Measurements from ENCODE around the gene CHRNG.

CHRNG gene, protein sequence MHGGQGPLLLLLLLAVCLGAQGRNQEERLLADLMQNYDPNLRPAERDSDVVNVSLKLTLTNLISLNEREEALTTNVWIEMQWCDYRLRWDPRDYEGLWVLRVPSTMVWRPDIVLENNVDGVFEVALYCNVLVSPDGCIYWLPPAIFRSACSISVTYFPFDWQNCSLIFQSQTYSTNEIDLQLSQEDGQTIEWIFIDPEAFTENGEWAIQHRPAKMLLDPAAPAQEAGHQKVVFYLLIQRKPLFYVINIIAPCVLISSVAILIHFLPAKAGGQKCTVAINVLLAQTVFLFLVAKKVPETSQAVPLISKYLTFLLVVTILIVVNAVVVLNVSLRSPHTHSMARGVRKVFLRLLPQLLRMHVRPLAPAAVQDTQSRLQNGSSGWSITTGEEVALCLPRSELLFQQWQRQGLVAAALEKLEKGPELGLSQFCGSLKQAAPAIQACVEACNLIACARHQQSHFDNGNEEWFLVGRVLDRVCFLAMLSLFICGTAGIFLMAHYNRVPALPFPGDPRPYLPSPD
- total RNA-seq: 0 reads per million in 3 donors

DNA sequence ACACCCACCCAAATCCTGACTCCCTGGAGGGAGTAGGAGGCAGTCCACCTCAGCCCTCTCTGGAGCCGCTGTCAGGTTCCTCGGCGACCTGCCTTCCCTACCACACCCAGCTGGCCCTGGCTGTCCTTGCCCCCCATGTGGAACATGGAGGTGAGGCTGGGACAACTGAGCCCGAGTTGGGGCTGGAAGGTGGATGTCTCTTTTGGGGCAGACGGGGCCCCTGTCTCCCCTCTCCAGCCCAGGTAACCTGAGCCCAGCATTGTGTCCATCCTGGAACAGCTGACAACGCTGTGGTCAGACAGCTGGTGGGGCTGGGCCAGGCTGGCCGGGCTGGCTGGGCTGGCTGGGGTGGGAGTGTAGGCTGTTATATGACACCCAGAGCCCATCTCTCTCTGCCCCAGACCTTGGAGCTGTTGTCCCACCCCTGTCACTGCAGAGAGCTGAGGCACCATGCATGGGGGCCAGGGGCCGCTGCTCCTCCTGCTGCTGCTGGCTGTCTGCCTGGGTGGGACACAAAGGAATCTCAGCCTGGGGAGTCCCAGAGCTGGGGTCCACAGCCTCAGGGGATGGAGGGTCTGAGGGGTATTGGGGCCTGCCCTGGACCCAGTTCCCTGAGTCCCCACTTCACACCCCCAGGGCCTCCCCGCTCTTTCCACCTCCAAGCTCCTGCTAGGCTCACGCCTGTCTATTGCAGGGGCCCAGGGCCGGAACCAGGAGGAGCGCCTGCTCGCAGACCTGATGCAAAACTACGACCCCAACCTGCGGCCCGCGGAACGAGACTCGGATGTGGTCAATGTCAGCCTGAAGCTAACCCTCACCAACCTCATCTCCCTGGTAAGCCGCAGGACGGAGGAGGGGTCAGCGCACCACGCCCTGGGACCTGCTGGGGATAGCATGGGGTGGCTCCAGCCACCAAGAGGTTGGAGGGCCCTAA, at the start of gene CHRNG:
Gene CHRNG (plus strand): TSS at position 395 of the 934 bp plus-strand sequence. CDS start 56 bp downstream, at position 451.
- Histone ChIP-seq H3K27me3 (replicated peaks; ENCODE audit: control insufficient read depth, insufficient read depth, low read length, poor library complexity, severe bottlenecking) (no peaks in the 10 kb centered on the region), H3K27ac (ENCODE audit: insufficient read depth, low read length, poor library complexity, severe bottlenecking) (no peak within 1 kb of the TSS), H3K9me3 (ENCODE audit: control insufficient read depth, low read length) (no peaks in the 10 kb centered on the region), H3K36me3 (ENCODE audit: control insufficient read depth, insufficient read depth, low read length) (no peaks in the 10 kb centered on the region), H3K4me3 (ENCODE audit: insufficient read depth, low read depth, low read length, poor library complexity, severe bottlenecking) (no peak within 1 kb of the TSS), H3K4me1 (ENCODE audit: control insufficient read depth, insufficient read depth, low read length, poor library complexity, severe bottlenecking) (no peaks in the 10 kb centered on the region)
- DNase-seq: no peak

DNA sequence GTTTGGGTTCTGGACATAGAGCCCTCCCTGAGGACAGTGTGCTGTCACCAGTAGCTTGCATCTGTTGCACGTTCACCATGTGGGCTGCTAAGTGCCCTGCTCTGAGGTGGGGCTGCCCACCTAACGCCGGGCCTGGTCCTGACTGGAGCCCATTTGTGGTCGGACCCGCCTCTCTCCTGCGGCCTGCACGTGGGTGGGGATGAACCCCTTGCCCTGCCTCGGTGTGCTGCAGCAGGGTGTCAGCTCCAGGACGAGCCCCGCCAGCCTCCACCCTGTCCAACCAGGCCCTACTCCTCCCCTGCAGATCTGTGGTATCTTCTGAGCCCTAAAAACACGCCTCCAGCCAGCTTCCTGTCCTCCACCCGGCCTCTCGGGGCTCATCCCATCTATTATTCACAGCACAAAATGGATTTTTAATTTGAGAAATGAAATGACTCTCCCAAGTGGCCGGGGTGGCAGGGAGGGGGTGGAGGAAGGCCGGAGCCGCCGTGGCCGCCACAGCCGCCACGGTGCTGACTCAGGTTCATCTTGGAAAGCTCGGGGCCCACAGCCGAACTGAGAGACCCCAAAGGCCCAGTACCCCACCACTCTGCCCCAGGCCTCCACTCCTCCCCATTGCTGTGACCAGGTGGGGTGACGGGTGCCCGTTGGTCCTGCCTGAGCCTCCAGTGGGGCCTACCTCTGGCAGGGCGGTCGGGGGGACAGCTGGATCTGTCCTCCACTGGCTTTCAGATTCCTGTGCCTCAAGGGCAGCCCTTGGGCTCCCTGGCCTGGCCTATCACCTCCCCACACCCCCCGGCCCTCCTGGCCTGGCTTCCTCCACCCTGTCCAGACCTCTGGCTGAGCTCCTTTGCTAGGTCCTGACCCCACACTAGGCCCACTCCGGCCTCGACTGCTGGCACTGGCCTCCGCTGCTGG, 49.0 kb upstream of the CHRNG start:
- Histone ChIP-seq H3K9me3 (ENCODE audit: control insufficient read depth, low read length) (no peaks in the 10 kb centered on the region), H3K27me3 (replicated peaks; ENCODE audit: control insufficient read depth, insufficient read depth, low read length, poor library complexity, severe bottlenecking) (no peaks in the 10 kb centered on the region), H3K27ac (ENCODE audit: insufficient read depth, low read length, poor library complexity, severe bottlenecking) (no peak overlapping the region), H3K4me1 (ENCODE audit: control insufficient read depth, insufficient read depth, low read length, poor library complexity, severe bottlenecking) (peaks cover 6% of the 10 kb centered on the region), H3K36me3 (ENCODE audit: control insufficient read depth, insufficient read depth, low read length) (no peaks in the 10 kb centered on the region), H3K4me3 (ENCODE audit: insufficient read depth, low read depth, low read length, poor library complexity, severe bottlenecking) (no peak overlapping the region)
- no peak for DNase-seq

DNA sequence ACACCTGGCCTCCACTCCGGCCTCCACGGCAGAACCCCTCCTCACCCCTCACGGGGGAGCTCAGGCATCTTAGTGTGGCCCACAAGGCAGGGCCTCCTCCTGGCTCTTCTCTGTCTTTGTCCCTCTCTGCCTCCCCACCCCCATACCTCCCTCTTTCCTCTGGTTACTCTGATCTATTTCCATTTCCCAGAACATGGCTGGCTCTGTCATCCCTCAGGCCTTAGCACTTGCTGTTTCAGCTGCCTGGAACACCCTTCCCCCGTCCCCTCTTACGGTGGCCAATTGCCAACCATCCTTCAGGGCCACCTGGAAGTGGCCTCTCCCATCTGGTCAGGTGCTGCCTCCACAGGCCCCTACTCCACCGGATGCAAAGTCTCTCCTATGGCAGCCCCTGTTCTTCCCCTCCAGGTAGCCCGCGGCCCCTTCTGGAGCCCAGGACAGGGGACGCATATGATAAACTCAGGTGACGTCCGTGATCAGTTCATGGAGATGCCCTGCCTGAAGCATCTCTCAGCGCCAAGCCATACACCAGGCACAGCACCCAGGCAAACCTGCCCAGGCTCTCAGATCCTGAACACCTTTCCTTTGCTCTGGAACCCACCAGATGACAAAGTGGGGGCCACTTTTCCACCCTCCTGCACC, 48.2 kb upstream of the CHRNG start:
- H3K9me3 ChIP-seq (ENCODE audit: control insufficient read depth, low read length): no peaks in the 10 kb centered on the region
- DNase-seq: no peak
- H3K27ac ChIP-seq (ENCODE audit: insufficient read depth, low read length, poor library complexity, severe bottlenecking): no peak overlapping the region
- peaks cover 3% of the 10 kb centered on the region for H3K4me1 ChIP-seq (ENCODE audit: control insufficient read depth, insufficient read depth, low read length, poor library complexity, severe bottlenecking)
- no peaks in the 10 kb centered on the region for H3K36me3 ChIP-seq (ENCODE audit: control insufficient read depth, insufficient read depth, low read length)
- no peak overlapping the region for H3K4me3 ChIP-seq (ENCODE audit: insufficient read depth, low read depth, low read length, poor library complexity, severe bottlenecking)
- no peaks in the 10 kb centered on the region for H3K27me3 ChIP-seq (replicated peaks; ENCODE audit: control insufficient read depth, insufficient read depth, low read length, poor library complexity, severe bottlenecking)

DNA sequence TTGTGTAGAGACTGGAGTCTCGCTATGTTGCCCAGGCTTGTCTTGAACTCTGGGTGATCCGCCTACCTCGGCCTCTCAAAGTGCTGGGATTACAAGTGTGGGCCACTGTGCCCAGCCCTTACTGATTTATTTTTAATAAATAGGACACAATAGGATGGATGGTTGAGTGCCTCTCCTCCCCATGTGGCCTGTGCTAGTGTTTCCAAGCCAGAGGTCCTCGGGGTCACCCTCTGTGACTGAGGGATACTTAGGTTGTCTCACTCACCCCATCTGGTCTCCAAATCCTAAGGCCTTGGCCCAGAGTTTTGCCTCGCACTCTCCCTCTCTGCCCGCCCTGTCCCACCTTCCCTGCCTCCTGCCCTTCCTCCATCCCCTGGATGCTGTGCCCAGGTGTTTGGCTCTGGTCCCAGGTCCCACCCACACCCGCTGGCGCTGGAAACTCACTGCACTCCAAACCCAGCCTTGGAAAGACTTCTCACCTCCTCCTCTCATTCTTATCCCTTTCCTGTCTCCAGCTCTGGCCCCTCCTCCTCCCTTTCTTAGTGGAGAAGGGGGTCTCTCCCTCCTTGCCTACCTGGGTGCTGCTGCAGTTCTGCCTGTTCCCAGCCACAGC, 47.1 kb upstream of the CHRNG start:
- no peak overlapping the region for H3K4me3 ChIP-seq (ENCODE audit: insufficient read depth, low read depth, low read length, poor library complexity, severe bottlenecking)
- H3K9me3 ChIP-seq (ENCODE audit: control insufficient read depth, low read length): no peaks in the 10 kb centered on the region
- H3K27ac ChIP-seq (ENCODE audit: insufficient read depth, low read length, poor library complexity, severe bottlenecking): no peak overlapping the region
- no peak for DNase-seq
- no peaks in the 10 kb centered on the region for H3K27me3 ChIP-seq (replicated peaks; ENCODE audit: control insufficient read depth, insufficient read depth, low read length, poor library complexity, severe bottlenecking)
- H3K4me1 ChIP-seq (ENCODE audit: control insufficient read depth, insufficient read depth, low read length, poor library complexity, severe bottlenecking): no peaks in the 10 kb centered on the region
- no peaks in the 10 kb centered on the region for H3K36me3 ChIP-seq (ENCODE audit: control insufficient read depth, insufficient read depth, low read length)

DNA sequence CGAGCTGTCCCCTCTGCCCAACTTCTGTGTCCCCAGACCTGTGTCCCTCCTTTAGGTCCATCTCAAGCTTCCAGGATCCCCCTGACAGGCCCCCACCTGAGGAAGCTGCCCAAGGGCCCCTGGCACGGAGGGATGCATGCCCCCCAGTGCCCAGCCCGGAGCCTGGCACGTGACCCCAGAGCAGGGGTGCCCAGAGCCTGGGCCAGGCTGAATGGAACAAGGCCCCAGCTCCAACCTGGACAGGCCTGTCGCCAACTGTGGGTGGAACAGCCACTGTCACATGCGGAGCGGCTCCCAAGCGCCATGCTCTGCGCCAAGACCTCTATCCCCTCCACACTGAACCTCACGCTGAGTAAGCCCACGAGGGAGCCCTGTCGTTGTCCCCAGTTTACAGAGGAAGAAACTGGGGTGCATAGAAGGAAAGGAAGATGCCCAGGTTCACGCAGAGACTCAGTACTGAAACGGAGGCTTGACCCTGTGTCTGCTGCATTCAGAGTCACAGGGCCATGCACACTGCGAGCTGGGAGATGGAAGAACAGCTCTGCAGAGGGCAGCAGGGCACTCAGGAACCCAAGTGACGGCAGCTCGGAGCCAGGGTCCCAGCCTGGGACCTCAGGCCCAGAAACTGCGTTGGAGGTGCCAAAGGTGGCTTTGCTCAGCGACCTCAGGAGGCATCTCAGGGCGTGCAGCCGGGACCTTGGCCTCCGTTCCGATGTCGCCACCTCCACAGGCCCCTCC, 46.4 kb upstream of the CHRNG start:
- Histone ChIP-seq H3K27ac (ENCODE audit: insufficient read depth, low read length, poor library complexity, severe bottlenecking) (no peak overlapping the region), H3K4me3 (ENCODE audit: insufficient read depth, low read depth, low read length, poor library complexity, severe bottlenecking) (no peak overlapping the region), H3K36me3 (ENCODE audit: control insufficient read depth, insufficient read depth, low read length) (no peaks in the 10 kb centered on the region), H3K27me3 (replicated peaks; ENCODE audit: control insufficient read depth, insufficient read depth, low read length, poor library complexity, severe bottlenecking) (no peaks in the 10 kb centered on the region), H3K9me3 (ENCODE audit: control insufficient read depth, low read length) (no peaks in the 10 kb centered on the region), H3K4me1 (ENCODE audit: control insufficient read depth, insufficient read depth, low read length, poor library complexity, severe bottlenecking) (no peaks in the 10 kb centered on the region)
- no peak for DNase-seq

DNA sequence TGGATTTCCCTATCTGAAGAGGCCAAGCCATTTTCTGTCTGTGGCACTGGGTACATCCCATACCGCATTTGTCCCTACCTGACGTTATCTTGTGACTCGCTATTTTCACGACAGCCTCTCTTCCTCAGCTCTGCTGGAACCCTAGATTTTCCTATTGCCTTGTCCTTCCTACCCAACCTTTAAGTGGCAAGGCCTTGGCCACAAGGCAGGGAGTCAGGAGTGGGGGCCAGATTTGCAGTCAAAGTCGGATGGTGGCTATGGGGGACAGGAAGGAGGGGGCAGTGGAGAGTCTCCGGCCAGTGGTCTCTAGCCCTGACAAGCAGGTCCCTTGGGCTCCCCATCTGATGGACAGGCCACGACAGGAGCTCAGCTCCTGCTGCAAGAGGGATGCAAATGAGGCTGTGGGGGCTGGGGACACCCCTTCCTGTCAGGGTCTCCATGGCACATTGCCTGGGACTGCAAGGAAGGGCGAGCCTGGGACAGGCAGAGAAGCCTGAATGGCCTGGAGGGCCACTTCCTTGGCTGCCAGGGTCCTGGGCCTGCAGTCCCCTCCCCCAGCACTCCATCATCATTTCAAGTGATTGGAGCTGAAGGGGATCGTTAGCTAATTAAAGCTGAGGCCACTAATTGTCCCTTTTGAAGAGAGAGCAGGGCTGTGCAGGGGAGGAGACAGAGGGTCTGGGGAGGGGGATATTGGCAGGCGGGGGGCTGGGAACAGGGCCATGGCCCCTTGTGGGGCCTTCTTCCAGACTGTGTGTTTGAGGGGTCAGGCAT, 45.6 kb upstream of the CHRNG start:
- no peak overlapping the region for H3K27ac ChIP-seq (ENCODE audit: insufficient read depth, low read length, poor library complexity, severe bottlenecking)
- no peaks in the 10 kb centered on the region for H3K36me3 ChIP-seq (ENCODE audit: control insufficient read depth, insufficient read depth, low read length)
- DNase-seq: no peak
- H3K4me3 ChIP-seq (ENCODE audit: insufficient read depth, low read depth, low read length, poor library complexity, severe bottlenecking): no peak overlapping the region
- no peaks in the 10 kb centered on the region for H3K9me3 ChIP-seq (ENCODE audit: control insufficient read depth, low read length)
- no peaks in the 10 kb centered on the region for H3K27me3 ChIP-seq (replicated peaks; ENCODE audit: control insufficient read depth, insufficient read depth, low read length, poor library complexity, severe bottlenecking)
- H3K4me1 ChIP-seq (ENCODE audit: control insufficient read depth, insufficient read depth, low read length, poor library complexity, severe bottlenecking): no peaks in the 10 kb centered on the region

DNA sequence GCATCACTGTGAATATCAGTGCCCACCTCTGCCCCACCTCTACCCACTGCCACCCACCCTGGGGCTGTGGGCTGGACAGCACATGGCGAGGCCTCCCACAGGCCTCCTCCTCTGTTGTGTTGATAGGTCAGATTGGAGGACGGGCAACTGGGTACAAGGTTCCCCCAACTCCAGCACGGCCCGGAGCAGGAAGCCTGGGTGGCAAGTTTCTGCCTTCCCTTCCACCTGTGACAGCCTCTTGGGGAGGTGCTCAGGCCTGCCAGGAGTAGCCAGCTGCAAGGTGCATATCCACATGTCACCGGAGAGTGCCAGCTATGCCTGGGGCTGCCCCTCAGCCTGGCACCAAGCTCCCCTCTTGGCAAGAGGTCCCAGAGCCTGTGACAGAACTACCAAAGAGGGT, 45.0 kb upstream of the CHRNG start:
- Histone ChIP-seq H3K27me3 (replicated peaks; ENCODE audit: control insufficient read depth, insufficient read depth, low read length, poor library complexity, severe bottlenecking) (no peaks in the 10 kb centered on the region), H3K4me3 (ENCODE audit: insufficient read depth, low read depth, low read length, poor library complexity, severe bottlenecking) (no peak overlapping the region), H3K4me1 (ENCODE audit: control insufficient read depth, insufficient read depth, low read length, poor library complexity, severe bottlenecking) (no peaks in the 10 kb centered on the region), H3K9me3 (ENCODE audit: control insufficient read depth, low read length) (no peaks in the 10 kb centered on the region), H3K36me3 (ENCODE audit: control insufficient read depth, insufficient read depth, low read length) (no peaks in the 10 kb centered on the region), H3K27ac (ENCODE audit: insufficient read depth, low read length, poor library complexity, severe bottlenecking) (no peak overlapping the region)
- DNase-seq: no peak

DNA sequence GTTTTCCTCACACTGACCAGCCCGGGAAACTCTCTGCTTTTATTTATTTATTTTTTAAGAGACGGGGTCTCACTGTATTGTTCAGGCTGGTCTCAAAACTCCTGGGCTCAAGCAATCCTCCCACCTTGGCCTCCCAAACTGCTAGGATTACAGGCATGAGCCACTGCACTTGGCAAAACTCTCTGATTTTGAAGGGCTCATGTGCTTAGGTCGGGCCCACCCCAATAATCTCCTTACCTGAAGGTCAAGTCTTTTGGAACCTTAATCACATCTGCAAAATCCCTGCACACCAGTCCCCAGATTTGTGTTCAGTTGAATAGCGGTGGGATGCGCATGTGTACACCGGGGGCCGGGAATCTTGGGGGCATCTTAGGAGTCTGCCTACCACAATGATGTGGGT, 44.2 kb upstream of the CHRNG start:
- Histone ChIP-seq H3K27ac (ENCODE audit: insufficient read depth, low read length, poor library complexity, severe bottlenecking) (no peak overlapping the region), H3K9me3 (ENCODE audit: control insufficient read depth, low read length) (no peaks in the 10 kb centered on the region), H3K4me1 (ENCODE audit: control insufficient read depth, insufficient read depth, low read length, poor library complexity, severe bottlenecking) (no peaks in the 10 kb centered on the region), H3K27me3 (replicated peaks; ENCODE audit: control insufficient read depth, insufficient read depth, low read length, poor library complexity, severe bottlenecking) (no peaks in the 10 kb centered on the region), H3K4me3 (ENCODE audit: insufficient read depth, low read depth, low read length, poor library complexity, severe bottlenecking) (no peak overlapping the region), H3K36me3 (ENCODE audit: control insufficient read depth, insufficient read depth, low read length) (no peaks in the 10 kb centered on the region)
- no peak for DNase-seq
